NB4 (cell line): ENCODE results near the gene SAE1.

ENCODE experiments used
- MYC ChIP-seq: IDR thresholded peaks from 2 replicates; pipeline ENCODE4 v1.6.1; 2011; ENCODE audit warnings: low read depth, low read length
- POLR2A ChIP-seq: IDR thresholded peaks from 2 replicates; pipeline ENCODE4 v1.6.1; 2011; ENCODE audit warnings: mild to moderate bottlenecking; ENCODE audit not compliant: insufficient read length; ENCODE audit errors: extremely low read depth
- TF ChIP-seq, protein P1 (sequence below): IDR thresholded peaks from one replicate; pipeline ENCODE4 v1.5.1; 2012; ENCODE audit warnings: low read depth, low read length

DNA sequence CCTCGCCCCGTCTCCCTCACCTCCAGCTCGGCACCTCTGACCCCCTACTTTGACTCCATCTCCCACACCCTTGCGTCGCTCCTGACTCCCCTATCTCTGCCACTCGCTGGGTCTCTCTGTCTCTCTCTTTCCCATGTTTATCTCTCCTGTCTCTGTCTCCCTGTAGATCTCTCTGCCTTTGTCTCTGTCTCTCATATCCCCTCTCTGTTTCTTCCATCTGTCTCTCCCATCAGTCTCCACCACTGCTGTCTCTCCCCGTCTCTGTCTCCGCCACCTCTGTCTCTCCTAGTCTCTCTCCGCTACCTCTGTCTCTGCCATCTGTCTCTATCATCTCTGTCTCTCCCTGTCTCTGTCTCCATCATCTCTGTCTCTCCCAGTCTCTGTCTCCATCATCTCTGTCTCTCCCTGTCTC is 112.7 kb downstream of the SAE1 start:
- TF ChIP-seq, protein P1, sequence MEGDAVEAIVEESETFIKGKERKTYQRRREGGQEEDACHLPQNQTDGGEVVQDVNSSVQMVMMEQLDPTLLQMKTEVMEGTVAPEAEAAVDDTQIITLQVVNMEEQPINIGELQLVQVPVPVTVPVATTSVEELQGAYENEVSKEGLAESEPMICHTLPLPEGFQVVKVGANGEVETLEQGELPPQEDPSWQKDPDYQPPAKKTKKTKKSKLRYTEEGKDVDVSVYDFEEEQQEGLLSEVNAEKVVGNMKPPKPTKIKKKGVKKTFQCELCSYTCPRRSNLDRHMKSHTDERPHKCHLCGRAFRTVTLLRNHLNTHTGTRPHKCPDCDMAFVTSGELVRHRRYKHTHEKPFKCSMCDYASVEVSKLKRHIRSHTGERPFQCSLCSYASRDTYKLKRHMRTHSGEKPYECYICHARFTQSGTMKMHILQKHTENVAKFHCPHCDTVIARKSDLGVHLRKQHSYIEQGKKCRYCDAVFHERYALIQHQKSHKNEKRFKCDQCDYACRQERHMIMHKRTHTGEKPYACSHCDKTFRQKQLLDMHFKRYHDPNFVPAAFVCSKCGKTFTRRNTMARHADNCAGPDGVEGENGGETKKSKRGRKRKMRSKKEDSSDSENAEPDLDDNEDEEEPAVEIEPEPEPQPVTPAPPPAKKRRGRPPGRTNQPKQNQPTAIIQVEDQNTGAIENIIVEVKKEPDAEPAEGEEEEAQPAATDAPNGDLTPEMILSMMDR: no peak
- TF ChIP-seq POLR2A (no peak), MYC (no peak)
